Testis (tissue), 3 donors: ENCODE measurements around the gene PAWR. TPM values are rescaled to one million over a fixed set of nuclear protein-coding genes. Genes with fewer than 3 reads are reported as not detected.

ENCODE experiments used
- DNase-seq: peaks from one replicate; pipeline ENCODE4 v3.0.0-alpha.2; 2019
- H3K27ac ChIP-seq, 2 donors: fragments of 200-600 bp; sonication (generic); one replicate each; pipeline ENCODE4 v1.5.1; 2019
- H3K27me3 ChIP-seq: fragments of 200-600 bp; sonication (generic); one replicate; pipeline ENCODE4 v1.5.1; 2019
- H3K36me3 ChIP-seq: fragments of 200-600 bp; sonication (generic); one replicate; pipeline ENCODE4 v1.5.1; 2017; ENCODE audit warnings: low read depth; ENCODE audit errors: missing control alignments
- H3K4me1 ChIP-seq: fragments of 200-600 bp; sonication (generic); one replicate; pipeline ENCODE4 v1.5.1; 2019
- H3K4me3 ChIP-seq, 2 donors: fragments of 200-600 bp; sonication (generic); one replicate each; pipeline ENCODE4 v1.5.1; 2017 to 2019
- H3K9me3 ChIP-seq: fragments of 200-600 bp; sonication (generic); one replicate; pipeline ENCODE4 v1.5.1; 2017
- CTCF ChIP-seq, 3 experiments: fragments of 450-650 bp in 2 of 3; fragments of 200-600 bp in 1 of 3; sonication (generic) in 1 of 3; IDR thresholded peaks; one replicate each; pipeline ENCODE4 v1.5.1; 2016 to 2019; ENCODE audit warnings: antibody characterized with exemption in 3 of 3, mild to moderate bottlenecking in 2 of 3, moderate library complexity in 1 of 3
- POLR2A ChIP-seq: fragments of 450-650 bp; IDR thresholded peaks from one replicate; pipeline ENCODE4 v1.6.1; 2017; ENCODE audit warnings: antibody characterized with exemption, mild to moderate bottlenecking, moderate library complexity
- WGBS, 2 donors: methylation state at CpG; one replicate each; pipeline ENCODE4 v1.1.5; 2018; 5-methylcytosine and 5-hydroxymethylcytosine counted together
- intact Hi-C: fragments of 100-400 bp; cut with DNase I; formaldehyde crosslinking; loops from one replicate; pipeline ENCODE4 v1.15.1; 2023; ENCODE audit warnings: low total_unique reads
- polyA plus RNA-seq: library from polyadenylated mRNA; stranded (reverse); fragments of 350-450 nt; fragmentation: Illumina TruSeq; extraction: RNeasy Lipid Tissue Mini Kit (QIAGEN cat#74804); gene quantifications from one replicate; pipeline ENCODE4 v1.2.3, GENCODE V29; 2014; ENCODE audit warnings: low read depth, low replicate concordance; ENCODE audit not compliant: insufficient read depth
- total RNA-seq, 2 donors: library from RNA; depleted of rRNA; stranded (reverse); fragments of >200 nt; gene quantifications; one replicate each; pipeline ENCODE4 v1.2.3, GENCODE V29; 2016

PAWR gene
- total and polyA plus RNA-seq, 3 donors from 2014 or later = 37.2 to 59.2 (median 50.2) TPM

- H3K36me3 ChIP-seq = no peaks in the 10 kb centered on the region
- no peaks in the 10 kb centered on the region for H3K4me1 ChIP-seq
- H3K27ac ChIP-seq = no peak overlapping the region
- H3K9me3 ChIP-seq = no peaks in the 10 kb centered on the region
- H3K4me3 ChIP-seq = no peak overlapping the region
- intact Hi-C loops = no loop called here
- no peak for TF ChIP-seq POLR2A
- TF ChIP-seq CTCF (IDR thresholded peaks at IDR 0.05) = no peak
- H3K27me3 ChIP-seq = no peaks in the 10 kb centered on the region
- DNase-seq = no peak
Measured at GRCh38 chr12:79706156-79706555, 15.4 kb upstream of the PAWR start.

- intact Hi-C loops = loop anchor here (10.0 kb wide), 1 partner anchor 144 kb away; no protein-coding TSS in a partner anchor
- DNase-seq = no peak
- 91 to 99% methylated on average over 3 of the region's 3 CpGs for WGBS, 2 donors
- H3K27ac ChIP-seq = no peak overlapping the region
- TF ChIP-seq POLR2A (no peak), CTCF (IDR thresholded peaks at IDR 0.05) (no peak)
- H3K36me3 ChIP-seq = no peaks in the 10 kb centered on the region
- no peaks in the 10 kb centered on the region for H3K4me1 ChIP-seq
- no peaks in the 10 kb centered on the region for H3K27me3 ChIP-seq
- H3K9me3 ChIP-seq = no peaks in the 10 kb centered on the region
- H3K4me3 ChIP-seq = no peak overlapping the region
Measured at GRCh38 chr12:79698966-79699365, 8.2 kb upstream of the PAWR start.

GRCh38 chr12:79696416-79696815 is 5.7 kb upstream of the PAWR start:
- Histone ChIP-seq H3K9me3 (no peaks in the 10 kb centered on the region), H3K36me3 (no peaks in the 10 kb centered on the region), H3K27me3 (no peaks in the 10 kb centered on the region), H3K4me1 (peaks cover 6% of the 10 kb centered on the region), H3K4me3 (no peak overlapping the region), H3K27ac (no peak overlapping the region)
- TF ChIP-seq POLR2A (no peak), CTCF (IDR thresholded peaks at IDR 0.05) (no peak)
- intact Hi-C loops = loop anchor here (10.0 kb wide), 1 partner anchor 142 kb away; no protein-coding TSS in a partner anchor
- WGBS, 2 donors = 96% methylated on average over 3 of the region's 3 CpGs
- no peak for DNase-seq

- Histone ChIP-seq H3K4me1 (peaks cover 7% of the 10 kb centered on the region), H3K9me3 (no peaks in the 10 kb centered on the region), H3K27me3 (no peaks in the 10 kb centered on the region), H3K27ac (no peak overlapping the region), H3K4me3 (no peak overlapping the region), H3K36me3 (no peaks in the 10 kb centered on the region)
- intact Hi-C loops = loop anchor here (5.0 to 10.0 kb wide), 2 partner anchors 138 to 239 kb away; no protein-coding TSS in a partner anchor
- TF ChIP-seq POLR2A = no peak
- TF ChIP-seq CTCF (IDR thresholded peaks at IDR 0.05) = no peak
- no peak for DNase-seq
- 50 to 60% methylated on average over 6 of the region's 6 CpGs for WGBS, 2 donors
Measured at GRCh38 chr12:79692860-79693577, 2.3 kb upstream of the PAWR start.
